Right atrium auricular region (tissue), 2 donors: ENCODE results near the gene CCR5. TPM values are rescaled to one million over a fixed set of nuclear protein-coding genes. Genes with fewer than 3 reads are reported as not detected.

ENCODE experiments used
- DNase-seq: peaks from one replicate; pipeline ENCODE4 v3.0.0-alpha.2; 2019; ENCODE audit warnings: low spot score
- H3K27ac ChIP-seq, 2 donors: fragments of 200-600 bp; sonication (generic); 1 replicate in 1 of 2; 2 replicates in 1 of 2; pipeline ENCODE4 v1.5.1; 2016 to 2019
- H3K27me3 ChIP-seq, 2 donors: fragments of 200-600 bp; sonication (generic); one replicate each; pipeline versions ENCODE4 v1.5.1 to v1.6.0; 2017 to 2019
- H3K36me3 ChIP-seq: fragments of 200-600 bp; sonication (generic); one replicate; pipeline ENCODE4 v1.5.1; 2016
- H3K4me1 ChIP-seq, 2 donors: fragments of 200-600 bp; sonication (generic); one replicate each; pipeline versions ENCODE4 v1.5.1 to v1.6.0; 2017 to 2019
- H3K4me3 ChIP-seq, 2 donors: fragments of 200-600 bp; sonication (generic); 1 replicate in 1 of 2; 2 replicates in 1 of 2; pipeline ENCODE4 v1.5.1; 2017 to 2019; ENCODE audit warnings: mild to moderate bottlenecking in 1 of 2, moderate library complexity in 1 of 2
- H3K9me3 ChIP-seq, 2 donors: fragments of 200-600 bp; sonication (generic); one replicate each; pipeline ENCODE4 v1.5.1; 2019
- CTCF ChIP-seq, 2 donors: fragments of 200-600 bp; sonication (generic); IDR thresholded peaks; one replicate each; pipeline ENCODE4 v1.5.1; 2019; ENCODE audit warnings: antibody characterized with exemption in 2 of 2
- total RNA-seq, 2 donors: library from RNA; depleted of rRNA; stranded (reverse); fragments of >200 nt; gene quantifications; one replicate each; pipeline ENCODE4 v1.1.0, GENCODE V29; 2016

CCR5 gene
- total RNA-seq, 2 donors from 2014 or later, result 1.1 TPM; not detected in 1

DNA sequence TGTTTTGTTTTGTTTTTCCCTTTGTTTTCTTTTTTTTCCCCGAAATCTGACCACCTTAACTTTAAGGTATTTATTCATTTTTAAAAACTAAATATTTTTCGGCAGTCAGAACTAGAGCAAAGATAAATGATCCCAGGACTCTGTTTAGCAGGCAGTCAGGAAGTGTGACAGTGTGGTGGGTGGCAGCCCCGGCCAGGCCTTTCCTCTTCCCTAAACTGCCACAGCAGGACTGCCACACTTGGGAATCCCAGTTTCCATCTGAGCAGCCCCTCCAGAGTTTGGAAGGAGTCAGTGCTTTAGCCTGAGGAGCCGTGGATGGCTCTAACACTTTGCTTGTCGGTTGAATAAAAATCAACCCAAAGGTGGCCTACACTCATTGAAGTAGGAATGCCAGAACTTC, 43.2 kb downstream of the CCR5 start:
- Histone ChIP-seq H3K27ac (no peak overlapping the region), H3K9me3 (no peaks in the 10 kb centered on the region), H3K4me3 (no peak overlapping the region), H3K36me3 (no peaks in the 10 kb centered on the region), H3K27me3 (no peaks in the 10 kb centered on the region), H3K4me1 (peaks cover 0 to 23% of the 10 kb centered on the region in 2 donors)
- DNase-seq, result no peak
- no peak for TF ChIP-seq CTCF (IDR thresholded peaks at IDR 0.05)

- Histone ChIP-seq H3K4me1 (peaks cover 0 to 23% of the 10 kb centered on the region in 2 donors), H3K36me3 (no peaks in the 10 kb centered on the region), H3K27ac (no peak overlapping the region), H3K4me3 (no peak overlapping the region), H3K9me3 (no peaks in the 10 kb centered on the region), H3K27me3 (no peaks in the 10 kb centered on the region)
- no peak for TF ChIP-seq CTCF (IDR thresholded peaks at IDR 0.05)
- DNase-seq, result no peak
These were observed 44.0 kb downstream of the CCR5 start for GRCh38 chr3:46414739-46415138.

GRCh38 chr3:46416125-46416810, 45.5 kb downstream of the CCR5 start:
- peaks cover 0 to 23% of the 10 kb centered on the region in 2 donors for H3K4me1 ChIP-seq
- TF ChIP-seq CTCF (IDR thresholded peaks at IDR 0.05), result no peak
- H3K27me3 ChIP-seq, result no peaks in the 10 kb centered on the region
- DNase-seq, result no peak
- H3K9me3 ChIP-seq, result no peaks in the 10 kb centered on the region
- H3K36me3 ChIP-seq, result no peaks in the 10 kb centered on the region
- H3K27ac ChIP-seq, result no peak overlapping the region
- H3K4me3 ChIP-seq, result no peak overlapping the region

DNA sequence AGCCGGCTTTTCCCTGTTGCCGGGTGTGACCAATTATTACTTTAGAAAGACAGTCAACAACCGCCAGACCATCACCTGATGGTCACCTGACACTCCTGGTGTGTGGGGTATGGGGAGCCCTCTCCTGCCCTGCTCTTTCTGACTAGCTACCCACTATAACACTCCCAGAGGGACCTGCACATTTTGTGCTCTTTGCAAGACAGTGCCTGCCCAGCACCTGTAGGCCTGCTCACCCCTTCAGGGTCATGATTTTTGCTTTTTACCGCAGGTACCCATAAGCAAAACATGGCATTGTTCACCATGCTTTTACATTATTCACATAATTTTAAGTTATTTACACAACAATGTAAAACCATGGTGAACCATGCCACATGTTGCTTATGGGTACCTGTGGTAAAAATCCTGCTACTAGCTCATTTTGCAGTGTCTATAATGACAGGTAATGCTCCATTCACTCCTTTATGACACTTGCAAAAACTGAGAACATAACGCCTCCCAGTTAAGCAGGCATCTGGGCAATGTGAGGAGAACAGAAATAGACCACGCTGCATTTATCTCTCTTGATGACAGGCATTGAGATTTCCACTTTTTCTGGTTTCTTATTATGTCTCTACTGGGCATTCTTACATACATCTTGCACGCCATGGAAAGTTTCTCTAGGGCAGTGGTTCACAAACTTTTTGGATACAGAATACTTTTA, 46.2 kb downstream of the CCR5 start:
- H3K9me3 ChIP-seq, result no peaks in the 10 kb centered on the region
- no peak overlapping the region for H3K27ac ChIP-seq
- H3K36me3 ChIP-seq, result no peaks in the 10 kb centered on the region
- H3K4me1 ChIP-seq, result peaks cover 0 to 23% of the 10 kb centered on the region in 2 donors
- TF ChIP-seq CTCF (IDR thresholded peaks at IDR 0.05), result no peak
- no peak for DNase-seq
- H3K27me3 ChIP-seq, result no peaks in the 10 kb centered on the region
- no peak overlapping the region for H3K4me3 ChIP-seq

- peaks cover 0 to 15% of the 10 kb centered on the region in 2 donors for H3K4me1 ChIP-seq
- TF ChIP-seq CTCF (IDR thresholded peaks at IDR 0.05), result no peak
- H3K9me3 ChIP-seq, result no peaks in the 10 kb centered on the region
- H3K4me3 ChIP-seq, result no peak overlapping the region
- H3K36me3 ChIP-seq, result no peaks in the 10 kb centered on the region
- no peaks in the 10 kb centered on the region for H3K27me3 ChIP-seq
- no peak overlapping the region for H3K27ac ChIP-seq
- no peak for DNase-seq
These were observed 47.3 kb downstream of the CCR5 start for GRCh38 chr3:46417841-46418611.
